GM19324 (cell line): Measurements from ENCODE around the gene COL4A6.

Source experiments
- ATAC-seq: cut with Tn5 transposase; IDR thresholded peaks from one replicate; pipeline ENCODE4 v1.9.1; 2021; ENCODE audit warnings: mild to moderate bottlenecking, moderate library complexity; ENCODE audit not compliant: unreplicated experiment, low FRiP score

Gene COL4A6

GRCh38 chrX:108285356-108285755 is 152.9 kb downstream of the COL4A6 start:
- no peak for ATAC-seq

- ATAC-seq: no peak
Observed at GRCh38 chrX:108275732-108276131, 162.5 kb downstream of the COL4A6 start.

- ATAC-seq: no peak
Observed at GRCh38 chrX:108271397-108271787, 166.8 kb downstream of the COL4A6 start.

- no peak for ATAC-seq
Observed at GRCh38 chrX:108270739-108271396, 167.4 kb downstream of the COL4A6 start.

DNA sequence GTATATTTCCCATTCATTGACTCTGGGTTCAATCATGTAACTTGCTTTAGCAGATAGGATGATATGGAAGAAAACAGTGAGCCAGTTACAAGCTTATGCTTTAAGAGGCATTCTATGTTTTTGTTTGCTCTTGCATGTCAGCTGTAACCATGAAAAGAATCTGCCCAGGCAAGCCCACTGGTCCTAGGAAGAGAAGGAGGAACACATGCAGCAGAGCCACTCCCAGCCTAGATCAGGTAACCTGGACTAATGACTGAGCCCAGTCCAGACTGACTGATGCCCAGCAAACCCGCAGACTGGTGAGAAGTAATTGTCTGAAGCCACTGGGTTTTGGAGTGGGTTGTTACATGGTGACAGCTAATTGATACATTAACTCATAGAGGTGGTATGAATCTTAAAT is 167.9 kb downstream of the COL4A6 start:
- no peak for ATAC-seq

DNA sequence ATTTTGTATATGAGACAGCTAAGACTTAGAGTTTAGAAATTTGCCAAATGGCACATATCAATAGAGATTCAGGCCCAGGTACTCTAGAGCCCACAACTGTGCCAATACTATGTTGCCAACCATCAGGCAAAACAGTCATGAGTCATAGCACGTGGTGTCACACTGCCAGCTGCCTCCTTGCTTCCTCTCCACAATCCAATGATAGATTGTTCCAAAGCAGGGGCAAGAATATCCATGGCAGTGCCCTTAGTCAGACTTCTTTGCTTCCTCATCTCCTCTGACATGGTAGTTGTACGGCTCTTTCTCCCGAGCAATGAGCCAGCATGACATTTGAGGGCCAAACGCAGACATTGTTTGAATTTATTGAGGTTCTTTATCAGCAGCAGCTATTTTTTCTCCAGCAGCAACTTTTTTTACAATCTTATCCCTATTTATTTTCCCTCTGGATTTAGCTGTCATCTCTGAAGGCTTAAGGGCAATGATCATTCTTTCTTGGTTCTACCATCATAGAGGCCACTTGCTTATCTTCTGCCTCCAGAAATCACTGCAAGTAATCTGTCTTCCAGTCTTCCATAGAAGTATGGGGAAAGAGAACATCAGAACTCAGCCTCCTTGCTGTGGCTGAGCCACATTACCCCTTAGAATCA is 169.7 kb downstream of the COL4A6 start:
- no peak for ATAC-seq

DNA sequence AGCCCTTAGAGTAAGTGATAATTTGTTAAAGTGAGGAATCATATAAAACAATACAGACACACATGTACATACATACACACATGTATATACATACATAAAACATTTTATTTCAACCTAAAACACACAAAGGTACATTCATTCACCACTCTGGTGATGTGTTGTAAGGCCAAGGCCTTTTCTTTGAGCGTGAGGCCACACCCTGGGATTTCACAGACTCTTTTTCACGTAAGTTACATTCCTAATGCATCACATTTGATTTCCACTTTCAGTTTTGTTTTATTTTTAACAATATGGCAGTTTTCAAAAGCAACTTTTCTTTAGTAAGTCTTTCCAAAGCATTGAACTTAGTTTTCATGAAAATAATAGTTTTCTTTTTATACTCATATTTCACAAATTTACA is 170.7 kb downstream of the COL4A6 start:
- no peak for ATAC-seq

DNA sequence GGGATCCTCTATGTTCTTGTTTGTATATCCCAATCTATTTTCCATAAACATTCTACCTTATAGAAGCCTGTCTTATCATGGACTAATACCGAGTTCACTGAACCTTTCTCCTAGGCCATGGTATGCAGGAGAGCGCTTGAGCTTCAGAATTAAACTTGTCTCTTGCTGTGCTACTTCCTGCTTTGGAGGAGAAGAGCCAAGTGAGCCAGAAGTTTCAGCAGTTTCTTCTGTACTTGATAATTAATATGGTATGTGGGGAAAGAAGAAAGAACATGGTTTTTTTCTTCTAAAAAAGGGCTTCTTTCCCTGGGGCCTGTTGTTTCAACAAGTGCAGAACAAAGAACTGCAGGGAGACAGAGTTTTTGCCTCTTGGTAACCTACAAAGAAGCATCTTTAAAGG is 173.8 kb downstream of the COL4A6 start:
- no peak for ATAC-seq

- ATAC-seq: no peak
Observed at GRCh38 chrX:108261549-108262203, 176.5 kb downstream of the COL4A6 start.

DNA sequence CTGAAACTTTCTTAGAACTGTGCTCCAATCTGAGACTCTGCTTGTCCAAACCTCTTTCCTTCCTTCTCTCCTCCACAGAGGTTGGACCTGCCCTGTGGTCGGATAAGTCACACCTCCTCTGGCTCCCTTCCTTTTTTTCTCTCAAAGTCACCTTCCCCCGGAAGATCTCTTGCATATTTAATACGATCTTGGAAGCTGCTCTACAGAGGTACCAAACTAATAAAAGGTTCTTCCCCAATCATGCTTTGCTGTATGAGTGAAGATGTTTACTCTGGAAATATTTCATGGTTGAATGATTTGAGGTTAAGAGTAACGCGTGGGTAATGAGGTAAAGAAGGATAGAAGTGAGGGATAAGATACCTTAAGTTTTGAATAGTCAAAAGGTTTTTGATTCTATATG is 180.7 kb downstream of the COL4A6 start:
- ATAC-seq: no peak

GRCh38 chrX:108254636-108255035 is 183.6 kb downstream of the COL4A6 start:
- ATAC-seq: no peak

- ATAC-seq: no peak
Observed at GRCh38 chrX:108250654-108251579, 187.3 kb downstream of the COL4A6 start.

GRCh38 chrX:108246304-108246954 is 191.8 kb downstream of the COL4A6 start:
- no peak for ATAC-seq

- no peak for ATAC-seq
Observed at GRCh38 chrX:108245462-108245861, 192.8 kb downstream of the COL4A6 start.

- ATAC-seq: no peak
Observed at GRCh38 chrX:108235986-108236385, 202.2 kb downstream of the COL4A6 start.

DNA sequence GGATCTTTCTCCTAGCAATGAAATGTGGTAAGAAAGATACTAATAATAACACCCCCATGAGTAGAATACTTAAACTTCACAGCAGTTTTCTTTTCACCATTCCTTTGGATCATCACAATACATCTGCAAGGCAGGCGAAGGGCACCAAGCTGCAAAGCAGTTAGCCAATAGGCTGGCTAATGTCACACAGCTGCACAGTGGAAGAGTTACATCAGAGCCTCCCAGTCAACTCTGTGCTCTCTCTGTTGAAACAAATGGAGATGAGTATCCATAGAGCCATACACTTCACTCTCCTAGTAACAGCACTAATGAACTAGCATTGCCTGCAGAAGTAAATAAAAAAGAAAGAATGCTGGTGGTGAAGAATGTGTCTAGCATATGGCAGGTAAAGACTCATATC is 207.6 kb downstream of the COL4A6 start:
- no peak for ATAC-seq

DNA sequence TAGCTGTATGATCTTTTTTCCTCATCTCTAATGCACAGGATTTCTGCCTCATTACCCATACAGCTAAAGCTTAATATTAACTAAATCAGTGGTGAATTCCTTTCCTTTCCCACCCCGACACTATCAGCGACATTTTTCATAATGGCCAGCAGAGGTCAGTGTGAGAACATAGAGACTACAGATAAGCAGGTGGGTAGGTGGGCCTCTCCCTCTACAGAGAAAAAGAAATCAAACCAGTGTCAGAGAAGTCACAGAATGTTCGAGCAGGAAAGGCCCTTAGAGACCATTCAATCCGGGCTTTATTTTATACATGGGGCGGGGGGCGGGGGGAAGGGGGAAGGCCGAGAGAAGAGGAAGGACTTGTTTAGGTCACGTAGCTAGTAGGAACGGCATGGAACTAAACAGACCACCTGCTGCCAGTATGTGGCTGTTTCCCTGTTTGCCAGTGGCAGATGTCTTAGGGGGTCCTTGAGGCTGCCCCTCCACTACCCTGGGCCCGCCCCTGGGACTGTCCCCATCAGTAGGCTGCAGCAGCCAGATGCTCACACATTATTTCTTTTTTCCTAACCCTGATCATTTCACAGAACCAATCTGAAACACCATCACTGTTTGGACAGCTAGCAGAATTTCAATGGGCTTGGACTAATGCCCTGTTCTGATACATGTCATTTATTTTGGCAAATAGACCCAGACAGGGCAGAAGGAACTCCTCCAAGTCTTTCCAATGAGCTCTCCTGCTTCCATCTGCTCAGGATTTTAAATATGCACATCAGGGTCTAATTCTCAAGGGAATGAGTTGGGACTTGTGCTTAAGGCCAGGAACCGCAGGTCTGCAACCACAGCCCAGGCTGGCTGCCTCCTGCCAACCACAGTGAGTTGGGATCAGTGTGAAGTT is 213.2 kb downstream of the COL4A6 start:
- ATAC-seq: no peak

DNA sequence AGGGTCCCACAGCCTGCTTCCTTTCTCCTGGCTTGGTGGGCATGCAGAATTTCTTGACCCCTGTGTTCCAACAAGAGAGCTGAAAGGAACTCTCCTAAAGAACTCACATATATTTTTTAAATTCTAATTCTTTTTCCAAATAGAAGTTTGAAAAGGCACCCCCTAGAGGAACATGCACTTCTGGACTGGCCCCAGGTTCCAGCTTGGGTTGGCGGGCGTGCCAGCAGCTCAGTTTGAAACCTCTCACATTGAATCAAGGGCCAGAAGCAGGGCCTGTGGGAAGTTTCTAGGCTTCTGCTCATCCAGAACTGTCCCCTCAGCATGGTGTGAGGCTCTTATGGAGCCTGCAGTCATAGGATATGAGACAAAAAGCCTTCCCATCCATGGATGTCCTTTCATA is 214.0 kb downstream of the COL4A6 start:
- ATAC-seq: no peak

DNA sequence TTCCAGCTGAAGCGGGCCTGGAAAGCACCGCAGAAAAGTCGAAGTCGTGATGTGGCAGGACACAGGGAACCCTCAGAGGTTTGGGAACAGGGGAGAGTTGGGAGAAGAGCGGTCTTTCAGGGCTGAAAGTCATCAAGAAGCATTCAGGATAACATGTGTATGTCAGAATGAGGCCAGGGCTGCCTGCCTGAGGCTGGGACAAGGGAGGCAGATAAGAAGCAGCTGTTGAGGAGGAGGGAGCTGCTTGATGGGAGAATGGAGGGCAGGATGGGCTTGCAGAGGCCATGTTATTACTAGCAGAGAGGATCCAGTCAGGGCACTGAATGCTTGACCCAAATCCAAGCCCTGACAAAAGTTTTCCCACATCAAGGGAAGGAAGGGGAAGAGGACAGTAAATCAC is 214.6 kb downstream of the COL4A6 start:
- no peak for ATAC-seq
